ENCODE measurements around the gene DUSP11. TPM values are rescaled to one million over a fixed set of nuclear protein-coding genes. Genes with fewer than 3 reads are reported as not detected.
"Not testable (repeated sequence)": the region's sequence is repeated elsewhere in the genome, so short reads cannot be mapped to it uniquely, and the experiment has no call there.

Gene DUSP11
- total RNA-seq, 4 donors from 2014 or later, result 13.6 to 15.8 (median 14.7) TPM

DNA sequence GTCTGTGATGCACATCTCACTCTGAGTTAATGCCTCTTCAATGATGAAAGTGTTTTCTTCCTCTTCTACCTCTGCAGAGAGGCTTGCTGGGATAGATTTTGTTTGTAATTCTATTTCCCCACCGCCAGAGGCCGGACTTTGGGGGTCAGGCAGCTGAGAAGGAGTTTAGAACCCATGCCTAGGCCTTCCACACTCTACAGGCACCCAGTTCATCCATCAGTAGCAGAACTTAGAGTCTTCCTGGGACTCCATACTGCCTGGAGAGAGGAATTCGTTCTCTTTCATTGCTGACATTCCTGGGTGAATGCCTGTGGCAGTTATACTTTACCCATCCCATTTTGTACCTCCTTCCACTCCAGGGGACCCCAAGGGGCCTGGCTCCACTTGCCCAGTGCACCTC lies 51.9 kb downstream of the DUSP11 start:
- Histone ChIP-seq H3K36me3 (peaks cover 0 to 36% of the 10 kb centered on the region in 2 donors), H3K9me3 (no peaks in the 10 kb centered on the region), H3K4me3 (no peak overlapping the region), H3K27me3 (no peaks in the 10 kb centered on the region), H3K27ac (no peak overlapping the region), H3K4me1 (peaks cover 8 to 12% of the 10 kb centered on the region in 2 donors)
- ATAC-seq (no peak), DNase-seq (no peak)
- in situ Hi-C loops (cut with MboI; ENCODE audit: low sequenced_read_pairs in 4 of 4) (loop anchor here in 3 of 4 donors (25.0 kb wide), 2 partner anchors 341 to 491 kb away; partner anchors contain the start of genes CCT7 (in 3 of the 3), PRADC1 (in 3 of the 3) and ALMS1 (in 1 of the 3)), intact Hi-C loops (cut with DNase I; ENCODE audit: low total_unique reads) (no loop called here)
- TF ChIP-seq, protein P1, sequence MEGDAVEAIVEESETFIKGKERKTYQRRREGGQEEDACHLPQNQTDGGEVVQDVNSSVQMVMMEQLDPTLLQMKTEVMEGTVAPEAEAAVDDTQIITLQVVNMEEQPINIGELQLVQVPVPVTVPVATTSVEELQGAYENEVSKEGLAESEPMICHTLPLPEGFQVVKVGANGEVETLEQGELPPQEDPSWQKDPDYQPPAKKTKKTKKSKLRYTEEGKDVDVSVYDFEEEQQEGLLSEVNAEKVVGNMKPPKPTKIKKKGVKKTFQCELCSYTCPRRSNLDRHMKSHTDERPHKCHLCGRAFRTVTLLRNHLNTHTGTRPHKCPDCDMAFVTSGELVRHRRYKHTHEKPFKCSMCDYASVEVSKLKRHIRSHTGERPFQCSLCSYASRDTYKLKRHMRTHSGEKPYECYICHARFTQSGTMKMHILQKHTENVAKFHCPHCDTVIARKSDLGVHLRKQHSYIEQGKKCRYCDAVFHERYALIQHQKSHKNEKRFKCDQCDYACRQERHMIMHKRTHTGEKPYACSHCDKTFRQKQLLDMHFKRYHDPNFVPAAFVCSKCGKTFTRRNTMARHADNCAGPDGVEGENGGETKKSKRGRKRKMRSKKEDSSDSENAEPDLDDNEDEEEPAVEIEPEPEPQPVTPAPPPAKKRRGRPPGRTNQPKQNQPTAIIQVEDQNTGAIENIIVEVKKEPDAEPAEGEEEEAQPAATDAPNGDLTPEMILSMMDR (IDR thresholded peaks at IDR 0.05 in 4 of 5, conservative IDR thresholded peaks at IDR 0.05 in 1 of 5), result no peak
- no peak for TF ChIP-seq POLR2A (IDR thresholded peaks at IDR 0.05)

- H3K27me3 ChIP-seq; ATAC-seq; H3K4me3 ChIP-seq; DNase-seq; H3K27ac ChIP-seq; intact Hi-C loops (cut with DNase I; ENCODE audit: low total_unique reads); H3K9me3 ChIP-seq: not testable (repeated sequence)
- in situ Hi-C loops (cut with MboI; ENCODE audit: low sequenced_read_pairs in 4 of 4), result loop anchor here in 3 of 4 donors (25.0 kb wide), 2 partner anchors 339 to 489 kb away; partner anchors contain the start of genes CCT7 (in 3 of the 3), PRADC1 (in 3 of the 3) and ALMS1 (in 1 of the 3)
- peaks cover 0 to 22% of the 10 kb centered on the region in 2 donors for H3K36me3 ChIP-seq
- H3K4me1 ChIP-seq, result peaks cover 8 to 12% of the 10 kb centered on the region in 2 donors
These were observed 53.2 kb downstream of the DUSP11 start for GRCh38 chr2:73726657-73727056.

- Histone ChIP-seq H3K4me1 (no peaks in the 10 kb centered on the region), H3K9me3 (no peaks in the 10 kb centered on the region), H3K4me3 (no peak overlapping the region), H3K36me3 (no peaks in the 10 kb centered on the region), H3K27me3 (no peaks in the 10 kb centered on the region), H3K27ac (no peak overlapping the region)
- intact Hi-C loops (cut with DNase I; ENCODE audit: low total_unique reads) (no loop called here), in situ Hi-C loops (cut with MboI; ENCODE audit: low sequenced_read_pairs in 4 of 4) (no loop called here)
- no peak for TF ChIP-seq POLR2A (IDR thresholded peaks at IDR 0.05)
- TF ChIP-seq, protein P1 (IDR thresholded peaks at IDR 0.05 in 4 of 5, conservative IDR thresholded peaks at IDR 0.05 in 1 of 5), result no peak
- no peak for DNase-seq
- ATAC-seq, result no peak
These were observed 60.9 kb downstream of the DUSP11 start for GRCh38 chr2:73718851-73719621.

DNA sequence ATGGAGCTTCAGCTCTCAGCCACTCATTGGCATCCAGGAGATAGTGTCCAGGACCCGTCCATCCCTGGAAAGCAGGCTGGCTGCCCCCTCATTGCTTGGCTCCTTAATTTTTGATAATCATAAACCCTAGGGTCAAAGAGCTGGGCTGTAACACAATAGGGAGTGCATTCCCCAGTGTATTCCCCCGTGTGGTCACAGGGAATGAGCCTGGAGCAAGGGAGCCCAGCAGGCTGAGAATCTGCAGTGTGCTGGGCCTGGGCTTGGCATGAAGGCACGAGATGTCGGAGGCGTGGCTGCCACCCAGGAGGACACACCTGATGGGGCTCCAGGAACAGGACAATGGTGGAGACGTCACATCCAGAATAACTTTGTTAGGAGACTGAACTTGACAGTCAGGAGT lies 61.5 kb downstream of the DUSP11 start:
- DNase-seq, result no peak
- no peak for ATAC-seq
- TF ChIP-seq, protein P1 (IDR thresholded peaks at IDR 0.05 in 4 of 5, conservative IDR thresholded peaks at IDR 0.05 in 1 of 5), result no peak
- Histone ChIP-seq H3K27me3 (peaks cover 0 to 3% (median 0%) of the 10 kb centered on the region in 3 donors), H3K4me1 (no peaks in the 10 kb centered on the region), H3K36me3 (no peaks in the 10 kb centered on the region), H3K9me3 (no peaks in the 10 kb centered on the region), H3K27ac (no peak overlapping the region), H3K4me3 (no peak overlapping the region)
- in situ Hi-C loops (cut with MboI; ENCODE audit: low sequenced_read_pairs in 4 of 4), result no loop called here
- intact Hi-C loops (cut with DNase I; ENCODE audit: low total_unique reads), result no loop called here

DNA sequence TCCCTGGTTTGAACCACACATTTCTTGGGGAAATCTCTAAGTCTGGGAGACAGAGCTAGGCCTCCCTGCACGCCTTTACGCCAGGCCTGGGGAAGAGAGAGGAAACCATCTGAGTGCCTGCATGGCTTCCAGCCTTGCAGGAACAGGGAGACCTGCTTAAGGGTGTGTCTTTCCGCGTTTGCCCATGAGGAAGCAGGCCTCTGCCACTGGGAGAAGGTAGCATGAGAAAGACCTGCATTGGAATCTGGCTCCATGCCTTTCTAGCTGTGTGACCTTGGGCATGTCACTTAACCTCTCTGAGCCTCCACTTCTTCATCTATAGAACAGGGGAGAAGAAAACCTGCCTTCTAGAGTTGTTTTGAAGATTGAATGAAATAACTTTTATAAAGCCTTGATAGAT lies 62.2 kb downstream of the DUSP11 start:
- in situ Hi-C loops (cut with MboI; ENCODE audit: low sequenced_read_pairs in 4 of 4); H3K27me3 ChIP-seq; H3K4me1 ChIP-seq; H3K4me3 ChIP-seq; H3K9me3 ChIP-seq; intact Hi-C loops (cut with DNase I; ENCODE audit: low total_unique reads); DNase-seq; H3K36me3 ChIP-seq; H3K27ac ChIP-seq; ATAC-seq: not testable (repeated sequence)

Measured in gastrocnemius medialis (tissue), 4 donors.